ENCODE results near the gene PGGT1B.
"Not testable (repeated sequence)": the region's sequence is repeated elsewhere in the genome, so short reads cannot be mapped to it uniquely, and the experiment has no call there.

Gene PGGT1B

DNA sequence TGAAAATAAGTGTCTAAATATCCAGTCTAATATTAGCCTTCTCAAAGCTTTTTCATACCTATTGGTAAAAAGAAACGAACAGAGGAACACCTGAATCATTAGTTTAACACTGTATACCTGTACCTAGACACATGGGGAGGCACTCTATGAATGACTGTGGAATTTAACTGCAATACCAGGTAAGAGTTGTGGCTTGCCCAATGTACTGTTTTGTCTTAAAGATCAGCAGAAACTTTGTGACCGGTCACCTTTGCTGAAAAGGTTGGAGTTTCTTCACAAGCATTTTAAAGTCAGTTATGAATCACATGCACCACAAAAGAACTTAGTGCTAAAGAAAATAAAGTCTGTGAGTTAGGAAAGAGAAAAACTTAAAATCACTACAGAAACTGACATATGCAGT, 2.4 kb downstream of the PGGT1B start:
- H2BK5ac ChIP-seq (ENCODE audit: low read depth, low read length, poor library complexity) = no peak overlapping the region
- no peak for DNase-seq
- no peak overlapping the region for H3K9ac ChIP-seq (ENCODE audit: low read length)
- no peak overlapping the region for H3K4ac ChIP-seq (ENCODE audit: low read depth, low read length)
- no peak overlapping the region for H3K4me3 ChIP-seq (ENCODE audit: low read depth, low read length)
- no peak overlapping the region for H3K27ac ChIP-seq (ENCODE audit: low read depth, low read length)
- no peaks in the 10 kb centered on the region for H3K9me3 ChIP-seq (ENCODE audit: insufficient read depth, low read depth, low read length)
- no peak overlapping the region for H3K18ac ChIP-seq (ENCODE audit: low read length)
- no peak overlapping the region for H4K8ac ChIP-seq (ENCODE audit: low read depth, low read length)
- peaks cover 5% of the 10 kb centered on the region for H3K79me2 ChIP-seq (ENCODE audit: control insufficient read depth, insufficient read depth, low read length, poor library complexity)
- no peak overlapping the region for H2BK12ac ChIP-seq (ENCODE audit: low read length)
- WGBS (ENCODE audit: extremely low coverage, insufficient coverage, insufficient read length) = no CpG with 5 or more reads among the region's 2 CpGs
- H3K4me1 ChIP-seq (ENCODE audit: control insufficient read depth in 1 of 2, insufficient read depth in 2 of 2, low read length in 2 of 2) = peaks cover 0 to 4% of the 10 kb centered on the region in 2 experiments
- H4K91ac ChIP-seq (ENCODE audit: low read depth, low read length) = no peak overlapping the region
- H3K23ac ChIP-seq (ENCODE audit: low read length) = no peak overlapping the region
- no peak overlapping the region for H2AFZ ChIP-seq (ENCODE audit: insufficient read depth, low read length, poor library complexity)
- peaks cover 7% of the 10 kb centered on the region for H3K79me1 ChIP-seq (ENCODE audit: low read length)
- H4K12ac ChIP-seq (ENCODE audit: low read depth, low read length) = no peak overlapping the region
- no peak overlapping the region for H3K4me2 ChIP-seq (ENCODE audit: low read length)
- H2BK120ac ChIP-seq (ENCODE audit: insufficient read depth, low read length, poor library complexity) = no peak overlapping the region
- no peaks in the 10 kb centered on the region for H3K36me3 ChIP-seq (ENCODE audit: control insufficient read depth in 1 of 2, insufficient read depth in 2 of 2, low read length in 2 of 2)
- no peaks in the 10 kb centered on the region for H3K27me3 ChIP-seq (ENCODE audit: insufficient read depth, low read length)
- H2AK5ac ChIP-seq (ENCODE audit: low read length) = no peak overlapping the region
- H3K14ac ChIP-seq (ENCODE audit: low read length) = no peak overlapping the region

DNA sequence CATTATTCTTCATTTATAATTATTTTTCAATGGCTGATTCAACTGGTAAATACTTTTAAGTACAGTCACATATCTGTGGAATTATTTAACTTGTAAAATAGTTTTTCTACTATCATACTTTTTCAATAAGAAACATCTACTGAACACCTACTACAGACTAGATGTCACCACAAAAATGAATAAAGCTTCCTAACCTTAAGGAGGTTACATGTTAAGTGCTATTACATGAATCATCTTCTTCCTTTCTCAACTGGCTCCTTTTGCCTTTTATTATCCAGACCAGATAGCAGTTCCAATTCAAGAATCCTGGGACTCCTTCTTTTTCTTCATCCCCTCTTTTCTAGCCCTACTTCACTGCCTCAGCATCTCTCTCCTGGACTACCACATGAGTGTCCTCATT, 4.7 kb downstream of the PGGT1B start:
- Histone ChIP-seq H3K14ac (ENCODE audit: low read length) (no peak overlapping the region), H2AK5ac (ENCODE audit: low read length) (no peak overlapping the region), H3K9ac (ENCODE audit: low read length) (no peak overlapping the region), H3K79me2 (ENCODE audit: control insufficient read depth, insufficient read depth, low read length, poor library complexity) (peaks cover 5% of the 10 kb centered on the region), H3K4me1 (ENCODE audit: control insufficient read depth in 1 of 2, insufficient read depth in 2 of 2, low read length in 2 of 2) (peaks cover 0 to 4% of the 10 kb centered on the region in 2 experiments), H3K18ac (ENCODE audit: low read length) (no peak overlapping the region), H2BK5ac (ENCODE audit: low read depth, low read length, poor library complexity) (no peak overlapping the region), H3K4me2 (ENCODE audit: low read length) (no peak overlapping the region), H4K8ac (ENCODE audit: low read depth, low read length) (no peak overlapping the region), H2AFZ (ENCODE audit: insufficient read depth, low read length, poor library complexity) (no peak overlapping the region), H4K12ac (ENCODE audit: low read depth, low read length) (no peak overlapping the region), H3K9me3 (ENCODE audit: insufficient read depth, low read depth, low read length) (no peaks in the 10 kb centered on the region), H3K27me3 (ENCODE audit: insufficient read depth, low read length) (no peaks in the 10 kb centered on the region), H2BK12ac (ENCODE audit: low read length) (no peak overlapping the region), H3K4ac (ENCODE audit: low read depth, low read length) (no peak overlapping the region), H3K23ac (ENCODE audit: low read length) (no peak overlapping the region), H3K79me1 (ENCODE audit: low read length) (peaks cover 7% of the 10 kb centered on the region), H3K36me3 (ENCODE audit: control insufficient read depth in 1 of 2, insufficient read depth in 2 of 2, low read length in 2 of 2) (no peaks in the 10 kb centered on the region), H3K4me3 (ENCODE audit: low read depth, low read length) (no peak overlapping the region), H4K91ac (ENCODE audit: low read depth, low read length) (no peak overlapping the region), H3K27ac (ENCODE audit: low read depth, low read length) (no peak overlapping the region), H2BK120ac (ENCODE audit: insufficient read depth, low read length, poor library complexity) (no peak overlapping the region)
- DNase-seq = no peak

DNA sequence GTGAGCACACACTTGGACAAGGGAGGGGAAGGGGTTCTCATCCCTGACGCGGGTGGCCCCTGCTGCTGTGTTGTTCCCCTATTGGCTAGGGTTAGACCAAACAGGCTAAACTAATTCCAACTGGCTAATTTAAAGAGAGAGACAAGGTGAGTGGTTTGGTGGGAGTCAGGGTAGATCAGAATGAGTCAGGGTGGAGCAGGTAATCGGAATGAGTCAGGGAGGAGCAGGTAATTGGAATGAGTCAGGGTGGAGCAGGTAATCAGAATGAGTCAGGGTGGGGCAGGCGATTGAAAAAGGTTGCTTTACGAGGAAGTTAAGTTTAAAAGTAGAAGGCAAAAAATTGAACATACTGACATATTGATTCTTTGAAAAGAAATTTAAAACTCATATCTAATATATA, 13.3 kb downstream of the PGGT1B start:
- H3K23ac ChIP-seq (ENCODE audit: low read length); H2BK5ac ChIP-seq (ENCODE audit: low read depth, low read length, poor library complexity); H3K27me3 ChIP-seq (ENCODE audit: insufficient read depth, low read length); H3K36me3 ChIP-seq (ENCODE audit: control insufficient read depth in 1 of 2, insufficient read depth in 2 of 2, low read length in 2 of 2); H2BK120ac ChIP-seq (ENCODE audit: insufficient read depth, low read length, poor library complexity); H2BK12ac ChIP-seq (ENCODE audit: low read length); H3K9ac ChIP-seq (ENCODE audit: low read length); H3K79me2 ChIP-seq (ENCODE audit: control insufficient read depth, insufficient read depth, low read length, poor library complexity); H2AK5ac ChIP-seq (ENCODE audit: low read length); H3K4me2 ChIP-seq (ENCODE audit: low read length); H2AFZ ChIP-seq (ENCODE audit: insufficient read depth, low read length, poor library complexity); H3K4me3 ChIP-seq (ENCODE audit: low read depth, low read length); H3K9me3 ChIP-seq (ENCODE audit: insufficient read depth, low read depth, low read length); H3K18ac ChIP-seq (ENCODE audit: low read length); H3K4me1 ChIP-seq (ENCODE audit: control insufficient read depth in 1 of 2, insufficient read depth in 2 of 2, low read length in 2 of 2); H3K14ac ChIP-seq (ENCODE audit: low read length); H4K91ac ChIP-seq (ENCODE audit: low read depth, low read length); H4K12ac ChIP-seq (ENCODE audit: low read depth, low read length); H4K8ac ChIP-seq (ENCODE audit: low read depth, low read length); H3K79me1 ChIP-seq (ENCODE audit: low read length); H3K27ac ChIP-seq (ENCODE audit: low read depth, low read length); H3K4ac ChIP-seq (ENCODE audit: low read depth, low read length): not testable (repeated sequence)
- DNase-seq = peak; percentile 5 to 28
- WGBS (ENCODE audit: extremely low coverage, insufficient coverage, insufficient read length) = no CpG with 5 or more reads among the region's 5 CpGs

DNA sequence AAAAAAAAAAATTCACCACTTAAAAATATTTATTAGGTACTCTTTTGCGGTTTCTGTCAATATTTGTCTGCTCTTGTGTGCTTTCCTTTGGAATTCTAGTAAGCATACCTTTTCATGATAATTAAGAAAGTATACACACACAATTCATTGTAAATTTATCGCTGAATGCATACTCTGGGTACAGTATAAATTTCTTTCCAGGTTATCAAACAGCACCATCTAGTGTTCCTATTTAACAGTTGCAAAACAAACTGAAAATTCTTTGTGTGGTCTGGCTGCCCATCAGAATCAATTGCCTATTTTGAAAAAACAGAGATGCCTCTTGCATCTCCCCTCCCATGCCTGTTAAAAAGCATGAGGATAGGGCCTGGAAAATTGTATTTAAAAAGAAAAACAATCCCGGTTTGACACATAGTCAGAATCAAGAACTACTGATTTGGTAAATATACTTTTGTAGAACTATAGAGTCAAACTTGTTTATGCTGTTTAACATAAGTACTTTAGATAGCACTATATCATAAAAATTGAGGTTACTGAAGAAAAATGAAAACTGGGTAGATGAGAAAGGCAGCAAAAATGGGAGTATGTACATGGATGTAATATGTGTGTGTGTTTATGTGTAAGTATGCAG, 16.2 kb downstream of the PGGT1B start:
- H3K18ac ChIP-seq (ENCODE audit: low read length) = no peak overlapping the region
- no peak overlapping the region for H3K4me2 ChIP-seq (ENCODE audit: low read length)
- H2BK5ac ChIP-seq (ENCODE audit: low read depth, low read length, poor library complexity) = no peak overlapping the region
- no peak overlapping the region for H4K91ac ChIP-seq (ENCODE audit: low read depth, low read length)
- H4K12ac ChIP-seq (ENCODE audit: low read depth, low read length) = no peak overlapping the region
- H4K8ac ChIP-seq (ENCODE audit: low read depth, low read length) = no peak overlapping the region
- no peak overlapping the region for H3K23ac ChIP-seq (ENCODE audit: low read length)
- H3K14ac ChIP-seq (ENCODE audit: low read length) = no peak overlapping the region
- no peak overlapping the region for H2AK5ac ChIP-seq (ENCODE audit: low read length)
- H3K79me2 ChIP-seq (ENCODE audit: control insufficient read depth, insufficient read depth, low read length, poor library complexity) = no peaks in the 10 kb centered on the region
- peak in 1 of 2 donors; percentile 66 for DNase-seq
- H3K9ac ChIP-seq (ENCODE audit: low read length) = no peak overlapping the region
- no peaks in the 10 kb centered on the region for H3K9me3 ChIP-seq (ENCODE audit: insufficient read depth, low read depth, low read length)
- no peaks in the 10 kb centered on the region for H3K4me1 ChIP-seq (ENCODE audit: control insufficient read depth in 1 of 2, insufficient read depth in 2 of 2, low read length in 2 of 2)
- no peaks in the 10 kb centered on the region for H3K36me3 ChIP-seq (ENCODE audit: control insufficient read depth in 1 of 2, insufficient read depth in 2 of 2, low read length in 2 of 2)
- no peak overlapping the region for H2BK12ac ChIP-seq (ENCODE audit: low read length)
- no peak overlapping the region for H2BK120ac ChIP-seq (ENCODE audit: insufficient read depth, low read length, poor library complexity)
- H3K27me3 ChIP-seq (ENCODE audit: insufficient read depth, low read length) = no peaks in the 10 kb centered on the region
- H3K79me1 ChIP-seq (ENCODE audit: low read length) = no peaks in the 10 kb centered on the region
- no peak overlapping the region for H3K4ac ChIP-seq (ENCODE audit: low read depth, low read length)
- H3K4me3 ChIP-seq (ENCODE audit: low read depth, low read length) = no peak overlapping the region
- H2AFZ ChIP-seq (ENCODE audit: insufficient read depth, low read length, poor library complexity) = no peak overlapping the region
- no peak overlapping the region for H3K27ac ChIP-seq (ENCODE audit: low read depth, low read length)
- no CpG with 5 or more reads among the region's 3 CpGs for WGBS (ENCODE audit: extremely low coverage, insufficient coverage, insufficient read length)

All from trophoblast cell (in vitro differentiated cells and primary cell).